Neural progenitor cell (in vitro differentiated cells): ENCODE measurements around the gene UNC119B. TPM values are rescaled to one million over a fixed set of nuclear protein-coding genes. Genes with fewer than 3 reads are reported as not detected.

Source experiments
- DNase-seq: peaks from one replicate; pipeline ENCODE4 v3.0.0-alpha.2; 2016; ENCODE audit warnings: low spot score
- H2AFZ ChIP-seq: fragments of 200-600 bp; sonication (generic); replicated peaks from 2 replicates; pipeline ENCODE4 v1.6.1; 2016; ENCODE audit warnings: antibody characterized with exemption
- H3F3A ChIP-seq: fragments of 200-600 bp; sonication (generic); 2 replicates; pipeline ENCODE4 v1.6.1; 2016; ENCODE audit warnings: antibody characterized with exemption, low read depth
- H3K27ac ChIP-seq: fragments of 200-600 bp; sonication (generic); 2 replicates; pipeline ENCODE4 v1.5.1; 2016; ENCODE audit warnings: mild to moderate bottlenecking
- H3K27me3 ChIP-seq: fragments of 200-600 bp; sonication (generic); 2 replicates; pipeline ENCODE4 v1.6.1; 2016; ENCODE audit warnings: mild to moderate bottlenecking, moderate library complexity
- H3K36me3 ChIP-seq: fragments of 200-600 bp; sonication (generic); 2 replicates; pipeline ENCODE4 v1.5.1; 2016
- H3K4me1 ChIP-seq: fragments of 200-600 bp; sonication (generic); 2 replicates; pipeline ENCODE4 v1.6.1; 2016; ENCODE audit warnings: mixed run types
- H3K4me2 ChIP-seq: fragments of 200-600 bp; sonication (generic); 2 replicates; pipeline ENCODE4 v1.6.1; 2016
- H3K4me3 ChIP-seq: fragments of 200-600 bp; sonication (generic); 2 replicates; pipeline ENCODE4 v1.5.1; 2016
- H3K79me2 ChIP-seq: fragments of 200-600 bp; sonication (generic); 2 replicates; pipeline ENCODE4 v1.6.1; 2016; ENCODE audit warnings: low read depth
- H3K9ac ChIP-seq: fragments of 200-600 bp; sonication (generic); 2 replicates; pipeline ENCODE4 v1.6.1; 2016
- H3K9me3 ChIP-seq: fragments of 200-600 bp; sonication (generic); 2 replicates; pipeline ENCODE4 v1.5.1; 2016; ENCODE audit warnings: low read depth
- H4K20me1 ChIP-seq: fragments of 200-600 bp; sonication (generic); 2 replicates; pipeline ENCODE4 v1.6.1; 2016; ENCODE audit warnings: low read depth
- H3K27ac Mint-ChIP-seq: 3 replicates; pipeline ENCODE4 v1.8.0; 2021; ENCODE audit warnings: mixed read lengths
- H3K27me3 Mint-ChIP-seq: 2 replicates; pipeline ENCODE4 v1.8.0; 2022; ENCODE audit warnings: low read depth, mild to moderate bottlenecking, inconsistent platforms, moderate library complexity, mixed read lengths; ENCODE audit not compliant: insufficient read depth
- H3K36me3 Mint-ChIP-seq: 3 replicates; pipeline ENCODE4 v1.8.0; 2021; ENCODE audit warnings: mixed read lengths
- H3K4me1 Mint-ChIP-seq: 3 replicates; pipeline ENCODE4 v1.8.0; 2021; ENCODE audit warnings: mixed read lengths
- H3K4me3 Mint-ChIP-seq: 3 replicates; pipeline ENCODE4 v1.8.0; 2021; ENCODE audit warnings: mild to moderate bottlenecking, moderate library complexity, mixed read lengths
- H3K9me3 Mint-ChIP-seq: 3 replicates; pipeline ENCODE4 v1.8.0; 2020; ENCODE audit warnings: mixed read lengths
- CTCF ChIP-seq: fragments of 200-600 bp; sonication (generic); IDR thresholded peaks from 2 replicates; pipeline ENCODE4 v1.5.1; 2017; ENCODE audit warnings: antibody characterized with exemption, mild to moderate bottlenecking
- EZH2 ChIP-seq: fragments of 200-600 bp; sonication (generic); IDR thresholded peaks from 2 replicates; pipeline ENCODE4 v1.6.1; 2017; ENCODE audit warnings: antibody characterized with exemption, mild to moderate bottlenecking, moderate library complexity
- EZH2phosphoT487 ChIP-seq: fragments of 200-600 bp; sonication (generic); IDR thresholded peaks from 2 replicates; pipeline ENCODE4 v1.6.1; 2017; ENCODE audit warnings: antibody characterized with exemption
- total RNA-seq: library from RNA; depleted of rRNA; stranded (reverse); fragments of >200 nt; gene quantifications from 2 replicates; pipeline ENCODE4 v1.2.3, GENCODE V29; 2015; ENCODE audit warnings: low replicate concordance

The UNC119B gene
- total RNA-seq, 1 donor from 2014 or later: 58.9 TPM

DNA sequence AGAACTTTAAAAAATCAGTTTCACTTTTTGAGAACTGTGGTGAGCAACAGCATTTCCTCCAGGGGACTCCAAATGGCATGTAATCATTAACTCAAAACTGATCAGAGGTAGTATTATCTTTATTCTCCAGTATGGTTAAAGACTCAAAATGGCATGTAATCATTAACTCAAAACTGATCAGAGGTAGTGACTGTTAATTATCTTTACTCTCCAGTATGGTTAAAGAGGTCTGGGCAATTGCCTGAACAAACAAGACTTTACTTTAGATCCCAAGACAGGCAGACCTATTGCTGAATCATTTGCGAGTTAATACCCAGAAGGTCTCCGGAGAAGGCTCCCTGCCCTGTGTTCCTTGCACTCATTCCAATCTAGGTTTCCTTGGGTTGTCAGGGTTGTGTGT is 8.8 kb downstream of the UNC119B start:
- no peak overlapping the region for H3K27ac Mint-ChIP-seq

DNA sequence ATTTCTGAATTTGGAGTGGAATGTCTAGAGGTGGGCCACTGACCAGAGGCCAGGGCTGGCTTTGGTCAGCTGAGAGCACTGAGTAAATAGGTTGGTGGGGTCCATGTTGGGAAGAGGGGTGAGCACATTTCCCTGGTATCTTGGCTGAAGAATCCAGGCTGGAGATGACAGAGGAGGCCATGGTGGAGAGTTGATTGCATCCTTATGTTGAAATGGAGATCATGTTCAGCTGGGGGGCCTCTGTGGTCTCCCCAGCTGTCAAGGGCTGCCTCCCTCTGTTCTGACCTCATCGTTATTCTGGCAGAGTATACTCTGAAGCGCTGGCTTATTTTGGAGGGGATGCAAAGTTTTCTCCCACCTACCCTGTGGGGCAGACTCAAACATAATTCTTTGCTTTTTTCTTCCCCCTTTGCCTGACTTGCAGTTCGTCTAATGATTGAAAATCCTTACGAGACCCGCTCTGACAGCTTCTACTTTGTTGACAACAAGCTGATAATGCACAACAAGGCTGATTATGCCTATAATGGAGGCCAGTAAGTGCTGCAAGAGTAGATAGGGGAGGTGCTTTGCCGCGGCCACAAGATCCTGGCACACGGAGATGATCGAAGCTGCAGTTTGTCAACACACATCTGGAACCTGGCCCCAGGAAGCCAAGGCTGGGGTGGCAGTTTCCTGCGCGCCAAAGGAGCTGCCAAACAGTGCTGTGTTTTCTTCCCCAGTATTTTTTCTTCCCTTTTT is 9.4 kb downstream of the UNC119B start:
- Mint-ChIP-seq H3K4me1 (peaks cover 7% of the 10 kb centered on the region), H3K27me3 (peaks cover 8% of the 10 kb centered on the region), H3K36me3 (peaks cover 38% of the 10 kb centered on the region), H3K27ac (no peak overlapping the region), H3K4me3 (no peak overlapping the region), H3K9me3 (no peaks in the 10 kb centered on the region)
- Histone ChIP-seq H3K36me3 (peaks cover 6% of the 10 kb centered on the region), H3K27ac (no peak overlapping the region), H3K79me2 (peaks cover 19% of the 10 kb centered on the region), H3K4me1 (no peaks in the 10 kb centered on the region), H2AFZ (no peak overlapping the region), H3K27me3 (no peaks in the 10 kb centered on the region), H3K4me2 (no peak overlapping the region), H4K20me1 (peaks cover 66% of the 10 kb centered on the region), H3F3A (peaks cover 8% of the 10 kb centered on the region), H3K4me3 (no peak overlapping the region), H3K9ac (no peak overlapping the region), H3K9me3 (no peaks in the 10 kb centered on the region)
- DNase-seq: no peak
- TF ChIP-seq EZH2: no peak
- TF ChIP-seq EZH2phosphoT487: no peak
- TF ChIP-seq CTCF: no peak

More for the DNA sequence above, 8.8 kb downstream of the UNC119B start:
- Histone ChIP-seq H3K27me3 (no peaks in the 10 kb centered on the region), H3K4me3 (no peak overlapping the region), H3K9ac (no peak overlapping the region), H3K4me1 (no peaks in the 10 kb centered on the region), H3K4me2 (no peak overlapping the region), H3F3A (peaks cover 2% of the 10 kb centered on the region), H3K79me2 (peaks cover 25% of the 10 kb centered on the region), H3K36me3 (peaks cover 6% of the 10 kb centered on the region), H3K27ac (no peak overlapping the region), H2AFZ (no peak overlapping the region), H3K9me3 (no peaks in the 10 kb centered on the region), H4K20me1 (peaks cover 66% of the 10 kb centered on the region)
- Mint-ChIP-seq H3K4me1 (peaks cover 3% of the 10 kb centered on the region), H3K27me3 (peaks cover 8% of the 10 kb centered on the region), H3K9me3 (no peaks in the 10 kb centered on the region), H3K36me3 (peaks cover 41% of the 10 kb centered on the region), H3K4me3 (no peak overlapping the region)
- no peak for DNase-seq
- TF ChIP-seq EZH2phosphoT487 (no peak), EZH2 (no peak), CTCF (no peak)

- no peak overlapping the region for H3K4me3 ChIP-seq
- Mint-ChIP-seq H3K4me1 (peaks cover 14% of the 10 kb centered on the region), H3K4me3 (no peak overlapping the region), H3K9me3 (no peaks in the 10 kb centered on the region), H3K27me3 (peaks cover 8% of the 10 kb centered on the region), H3K36me3 (peaks cover 34% of the 10 kb centered on the region), H3K27ac (no peak overlapping the region)
- H3K79me2 ChIP-seq: peaks cover 12% of the 10 kb centered on the region
- TF ChIP-seq CTCF: no peak
- no peak for TF ChIP-seq EZH2phosphoT487
- H4K20me1 ChIP-seq: peaks cover 63% of the 10 kb centered on the region
- H2AFZ ChIP-seq: no peak overlapping the region
- peaks cover 4% of the 10 kb centered on the region for H3K4me1 ChIP-seq
- no peaks in the 10 kb centered on the region for H3K27me3 ChIP-seq
- H3K27ac ChIP-seq: no peak overlapping the region
- no peak overlapping the region for H3K4me2 ChIP-seq
- DNase-seq: no peak
- H3K36me3 ChIP-seq: peaks cover 6% of the 10 kb centered on the region
- H3K9ac ChIP-seq: no peak overlapping the region
- H3K9me3 ChIP-seq: no peaks in the 10 kb centered on the region
- peaks cover 16% of the 10 kb centered on the region for H3F3A ChIP-seq
These were observed 10.2 kb downstream of the UNC119B start for GRCh38 chr12:120720234-120720986.
